SKM-1 treated with dmso at 0.1 percent for 144 hours (cell line): Measurements from ENCODE around the gene PHC3.

Experiments used
- DNase-seq: peaks from one replicate; lab custom pipeline; 2025; ENCODE audit not compliant: unreplicated experiment; lab: John Stamatoyannopoulos, UW

The PHC3 gene

GRCh38 chr3:170044795-170045244 lies 136.7 kb downstream of the PHC3 start:
- DNase-seq: peak; percentile 92

- DNase-seq: no peak
Observed at GRCh38 chr3:170044271-170044670, 137.3 kb downstream of the PHC3 start.

DNA sequence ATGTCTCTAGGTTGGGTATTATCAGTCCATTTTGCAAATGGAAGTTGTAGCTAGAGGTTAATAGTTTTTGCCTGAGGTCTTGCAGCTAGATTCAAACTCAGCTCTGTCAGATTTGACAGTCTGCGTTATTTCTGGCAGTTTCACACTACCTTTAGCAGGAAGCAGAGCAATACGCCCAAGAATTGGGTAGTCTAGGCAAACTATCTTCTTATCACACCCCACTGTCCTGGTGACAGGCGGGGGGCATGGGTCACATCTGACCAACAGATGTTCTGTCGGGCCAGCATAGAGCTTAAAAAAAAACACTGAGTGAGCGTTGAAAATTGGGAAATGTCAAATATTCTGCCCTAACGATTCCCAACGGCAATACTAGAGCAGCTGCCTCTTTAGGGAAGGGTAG lies 138.0 kb downstream of the PHC3 start:
- no peak for DNase-seq

GRCh38 chr3:170040418-170040817 lies 141.1 kb downstream of the PHC3 start:
- DNase-seq: no peak

GRCh38 chr3:170038434-170039110 lies 143.0 kb downstream of the PHC3 start:
- peak; percentile 56 for DNase-seq
